MM.1S (cell line): ENCODE measurements around the gene WDR89.
"Not testable (repeated sequence)": the region's sequence is repeated elsewhere in the genome, so short reads cannot be mapped to it uniquely, and the experiment has no call there.

Experiments used
- DNase-seq: peaks from one replicate; pipeline ENCODE4 v3.0.0-alpha.2; 2015
- H2AFZ ChIP-seq: fragments of 300-600 bp; sonication (generic); 2 replicates; pipeline ENCODE4 v1.6.0; 2016; ENCODE audit warnings: antibody characterized with exemption, low read length
- H3F3A ChIP-seq: fragments of 300-600 bp; sonication (generic); 2 replicates; pipeline ENCODE4 v1.6.1; 2016; ENCODE audit warnings: mild to moderate bottlenecking, antibody characterized with exemption, low read length, moderate library complexity, mixed read lengths; ENCODE audit not compliant: insufficient read depth
- H3K27ac ChIP-seq: fragments of 300-600 bp; sonication (generic); 2 replicates; pipeline ENCODE4 v1.5.1; 2016; ENCODE audit warnings: mild to moderate bottlenecking, low read length
- H3K27me3 ChIP-seq: fragments of 300-600 bp; sonication (generic); replicated peaks from 2 replicates; pipeline ENCODE4 v1.6.0; 2016; ENCODE audit warnings: low read length; ENCODE audit not compliant: insufficient read depth
- H3K36me3 ChIP-seq: fragments of 300-600 bp; sonication (generic); replicated peaks from 2 replicates; pipeline ENCODE4 v1.6.1; 2016; ENCODE audit warnings: mild to moderate bottlenecking, low read length, mixed read lengths; ENCODE audit not compliant: insufficient read depth
- H3K4me1 ChIP-seq: fragments of 300-600 bp; sonication (generic); 2 replicates; pipeline ENCODE4 v1.6.1; 2016; ENCODE audit warnings: low read length, mixed read lengths
- H3K4me2 ChIP-seq: fragments of 300-600 bp; sonication (generic); 2 replicates; pipeline ENCODE4 v1.6.0; 2016; ENCODE audit warnings: low read depth, low read length
- H3K4me3 ChIP-seq: fragments of 300-600 bp; sonication (generic); 2 replicates; pipeline ENCODE4 v1.5.1; 2016; ENCODE audit warnings: low read length, mixed read lengths
- H3K79me2 ChIP-seq: fragments of 300-600 bp; sonication (generic); 2 replicates; pipeline ENCODE4 v1.6.1; 2016; ENCODE audit warnings: mixed run types, low read length, mixed read lengths
- H3K9ac ChIP-seq: fragments of 300-600 bp; sonication (generic); 2 replicates; pipeline ENCODE4 v1.6.1; 2016; ENCODE audit warnings: low read length, mixed read lengths
- H3K9me2 ChIP-seq: fragments of 300-600 bp; sonication (generic); replicated peaks from 2 replicates; pipeline ENCODE4 v1.6.1; 2016; ENCODE audit warnings: mild to moderate bottlenecking, low read length, mixed read lengths; ENCODE audit not compliant: insufficient read depth
- H3K9me3 ChIP-seq: fragments of 300-600 bp; sonication (generic); replicated peaks from 2 replicates; pipeline ENCODE4 v1.6.1; 2016; ENCODE audit warnings: mild to moderate bottlenecking, low read length, mixed read lengths; ENCODE audit not compliant: insufficient read depth
- H4K20me1 ChIP-seq: fragments of 300-600 bp; sonication (generic); 2 replicates; pipeline ENCODE4 v1.6.1; 2016; ENCODE audit warnings: mild to moderate bottlenecking, low read length, moderate library complexity, mixed read lengths; ENCODE audit not compliant: insufficient read depth
- CTCF ChIP-seq: fragments of 300-600 bp; sonication (generic); IDR thresholded peaks from 2 replicates; pipeline ENCODE4 v1.5.1; 2016; ENCODE audit warnings: antibody characterized with exemption, low read length, mixed read lengths
- EZH2 ChIP-seq: fragments of 300-600 bp; sonication (generic); optimal IDR thresholded peaks from 2 replicates; pipeline ENCODE3; 2017; ENCODE audit warnings: low read depth, mild to moderate bottlenecking, antibody characterized with exemption, low read length, mixed read lengths
- EZH2phosphoT487 ChIP-seq: fragments of 300-600 bp; sonication (generic); IDR thresholded peaks from 2 replicates; pipeline ENCODE4 v1.6.1; 2018; ENCODE audit warnings: antibody characterized with exemption, low read length

WDR89 gene

DNA sequence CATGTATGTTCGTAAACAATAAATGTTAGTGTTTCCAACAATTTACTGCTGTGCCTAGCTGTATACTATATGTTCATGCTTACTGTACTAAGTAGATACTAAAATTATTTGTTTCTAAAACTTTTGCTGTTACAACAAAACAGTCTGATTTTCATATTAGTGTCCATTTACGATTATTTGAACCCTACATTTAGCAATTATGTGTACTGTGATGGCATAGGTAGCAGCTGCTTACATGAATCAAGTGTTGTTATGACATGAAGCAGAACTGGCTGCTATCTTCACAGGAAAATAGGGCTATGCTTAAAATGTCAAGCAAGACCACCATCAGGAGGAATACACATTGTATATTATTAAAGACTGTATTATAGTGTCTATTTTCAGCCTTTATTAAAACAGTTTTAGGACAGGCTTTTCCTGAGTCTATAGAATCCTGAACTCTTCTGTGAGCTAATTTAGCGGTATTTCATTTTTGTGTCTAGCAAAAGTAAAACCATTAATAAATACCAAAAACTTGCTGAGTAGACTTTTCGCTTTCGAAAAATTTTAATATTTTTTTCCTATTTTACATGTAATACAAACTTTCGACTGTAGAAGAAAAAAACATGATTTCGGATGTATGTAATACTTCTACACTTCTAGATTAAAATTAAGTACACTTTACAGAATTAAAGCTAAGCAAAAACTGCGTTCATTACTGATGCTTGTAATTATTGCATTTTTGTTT, 1.1 kb upstream of the WDR89 start:
- Histone ChIP-seq H3K9me2 (no peaks in the 10 kb centered on the region), H3K4me2 (peak overlapping the region; percentile 76), H3K9ac (peak overlapping the region; percentile 83; the same call in 1 of the 2 replicates), H3K27me3 (no peaks in the 10 kb centered on the region), H3K79me2 (peaks cover 19% of the 10 kb centered on the region), H3K27ac (no peak overlapping the region; the same call in 1 of the 2 replicates), H3K4me1 (no peaks in the 10 kb centered on the region), H4K20me1 (no peaks in the 10 kb centered on the region), H2AFZ (peak overlapping the region; percentile 71), H3K9me3 (no peaks in the 10 kb centered on the region), H3K4me3 (peak overlapping the region; percentile 74), H3F3A (peaks cover 6% of the 10 kb centered on the region; the same call in 1 of the 2 replicates), H3K36me3 (no peaks in the 10 kb centered on the region)
- DNase-seq = no peak
- TF ChIP-seq EZH2 (no peak), CTCF (no peak), EZH2phosphoT487 (no peak)

DNA sequence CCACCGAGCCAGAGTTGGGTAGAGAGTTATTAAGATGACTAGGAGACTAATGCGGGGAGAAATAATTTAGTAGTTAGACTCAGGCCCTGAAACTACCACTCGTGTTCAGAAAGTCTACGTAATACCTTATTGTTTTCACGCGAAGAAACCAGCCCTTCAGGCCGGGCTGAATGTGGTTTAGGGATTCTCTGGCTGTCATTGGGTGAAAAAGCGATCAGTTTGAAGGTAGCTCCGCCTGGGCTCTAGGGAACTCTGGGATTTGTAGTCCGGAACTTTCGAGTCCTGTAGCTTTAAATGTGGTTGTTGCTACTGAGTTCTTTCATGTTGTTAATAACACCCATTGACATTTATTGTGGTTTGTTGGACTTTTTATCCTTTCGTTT, 549 bp upstream of the WDR89 start:
- peaks cover 19% of the 10 kb centered on the region for H3K79me2 ChIP-seq
- H3K9ac ChIP-seq = peak overlapping the region; percentile 83
- no peak for TF ChIP-seq EZH2phosphoT487
- TF ChIP-seq EZH2 = no peak
- no peak for TF ChIP-seq CTCF
- H3K27ac ChIP-seq = peak overlapping the region; percentile 95
- peak overlapping the region; percentile 74 for H3K4me3 ChIP-seq
- H3K9me2 ChIP-seq = no peaks in the 10 kb centered on the region
- DNase-seq = peak; percentile 86
- H4K20me1 ChIP-seq = no peaks in the 10 kb centered on the region
- no peaks in the 10 kb centered on the region for H3K36me3 ChIP-seq
- H3K27me3 ChIP-seq = no peaks in the 10 kb centered on the region
- no peaks in the 10 kb centered on the region for H3K4me1 ChIP-seq
- H2AFZ ChIP-seq = peak overlapping the region; percentile 71
- H3F3A ChIP-seq = peaks cover 6% of the 10 kb centered on the region; the same call in 1 of the 2 replicates
- H3K9me3 ChIP-seq = no peaks in the 10 kb centered on the region
- peak overlapping the region; percentile 76 for H3K4me2 ChIP-seq

- no peak overlapping the region for H3K27ac ChIP-seq
Measured at GRCh38 chr14:63638493-63638892, 3.2 kb downstream of the WDR89 start.

GRCh38 chr14:63636094-63636635, 5.5 kb downstream of the WDR89 start:
- H3K4me3 ChIP-seq, H3K27me3 ChIP-seq, H2AFZ ChIP-seq, H3K9ac ChIP-seq, H3K4me1 ChIP-seq, H3K9me3 ChIP-seq, DNase-seq, H3K27ac ChIP-seq, H3K36me3 ChIP-seq, H3K4me2 ChIP-seq, H3K9me2 ChIP-seq, H4K20me1 ChIP-seq, H3F3A ChIP-seq: not testable (repeated sequence)
- peaks cover 29% of the 10 kb centered on the region for H3K79me2 ChIP-seq

More at GRCh38 chr14:63638493-63638892, 3.2 kb downstream of the WDR89 start:
- Histone ChIP-seq H3K4me3 (no peak overlapping the region), H3F3A (peaks cover 6% of the 10 kb centered on the region; the same call in 1 of the 2 replicates), H3K27me3 (no peaks in the 10 kb centered on the region), H3K36me3 (no peaks in the 10 kb centered on the region), H3K9ac (no peak overlapping the region), H3K4me1 (no peaks in the 10 kb centered on the region), H3K9me3 (no peaks in the 10 kb centered on the region), H2AFZ (no peak overlapping the region), H3K9me2 (no peaks in the 10 kb centered on the region), H3K4me2 (no peak overlapping the region), H3K79me2 (peaks cover 22% of the 10 kb centered on the region), H4K20me1 (no peaks in the 10 kb centered on the region)
- TF ChIP-seq EZH2phosphoT487 = no peak
- TF ChIP-seq CTCF = no peak
- TF ChIP-seq EZH2 = no peak
- no peak for DNase-seq
